ENCODE measurements around the gene JUP.

Gene JUP

GRCh38 chr17:41812381-41813151, 26.1 kb upstream of the JUP start, which contains the start of gene FKBP10:
Gene FKBP10 (plus strand): TSS chr17:41813004. CDS start chr17:41813035, 31 bp downstream.
- TF ChIP-seq TAF1 (IDR thresholded peaks at IDR 0.05; ENCODE audit: borderline replicate concordance, insufficient read depth, low read length) = peak; percentile 80; the same call in 1 of the 2 replicates
- TF ChIP-seq REST (IDR thresholded peaks at IDR 0.05; ENCODE audit: insufficient read depth in 1 of 2, low read depth in 2 of 2, low read length in 2 of 2) = 0 out of 4 replicates have a peak, but pooled peaks have one; percentile 5
- TF ChIP-seq POLR2AphosphoS5 (IDR thresholded peaks at IDR 0.05; ENCODE audit: low read depth, low read length) = peak; percentile 83
- TF ChIP-seq FOXP2 (optimal IDR thresholded peaks at IDR 0.05; ENCODE audit: borderline replicate concordance, extremely low read depth, extremely low read length, insufficient read depth) = peak; percentile 44
- peak; percentile 12; the same call in 1 of the 2 replicates for TF ChIP-seq SIN3A (IDR thresholded peaks at IDR 0.05; ENCODE audit: borderline replicate concordance, insufficient read depth, low read length)

GRCh38 chr17:41811549-41812380, 25.3 kb upstream of the JUP start, which contains the start of gene P3H4:
Gene P3H4 (minus strand): TSS chr17:41811949. CDS start chr17:41811915, 34 bp downstream.
- TF ChIP-seq FOXP2 (optimal IDR thresholded peaks at IDR 0.05; ENCODE audit: borderline replicate concordance, extremely low read depth, extremely low read length, insufficient read depth) (peak; percentile 7), TAF1 (IDR thresholded peaks at IDR 0.05; ENCODE audit: borderline replicate concordance, insufficient read depth, low read length) (no peak), POLR2AphosphoS5 (IDR thresholded peaks at IDR 0.05; ENCODE audit: low read depth, low read length) (peak; percentile 76), REST (IDR thresholded peaks at IDR 0.05; ENCODE audit: insufficient read depth in 1 of 2, low read depth in 2 of 2, low read length in 2 of 2) (0 out of 4 replicates have a peak, but pooled peaks of 1 of the 2 experiments have one; percentile 21)

- TF ChIP-seq SIN3A (IDR thresholded peaks at IDR 0.05; ENCODE audit: borderline replicate concordance, insufficient read depth, low read length) (no peak), POLR2AphosphoS5 (IDR thresholded peaks at IDR 0.05; ENCODE audit: low read depth, low read length) (no peak), FOXP2 (optimal IDR thresholded peaks at IDR 0.05; ENCODE audit: borderline replicate concordance, extremely low read depth, extremely low read length, insufficient read depth) (no peak), TAF1 (IDR thresholded peaks at IDR 0.05; ENCODE audit: borderline replicate concordance, insufficient read depth, low read length) (no peak), REST (IDR thresholded peaks at IDR 0.05; ENCODE audit: insufficient read depth in 1 of 2, low read depth in 2 of 2, low read length in 2 of 2) (no peak)
Observed at GRCh38 chr17:41810659-41811548, 24.4 kb upstream of the JUP start.

GRCh38 chr17:41806685-41807445, 20.4 kb upstream of the JUP start:
- TF ChIP-seq REST (IDR thresholded peaks at IDR 0.05; ENCODE audit: insufficient read depth in 1 of 2, low read depth in 2 of 2, low read length in 2 of 2) (no peak), SIN3A (IDR thresholded peaks at IDR 0.05; ENCODE audit: borderline replicate concordance, insufficient read depth, low read length) (no peak), FOXP2 (optimal IDR thresholded peaks at IDR 0.05; ENCODE audit: borderline replicate concordance, extremely low read depth, extremely low read length, insufficient read depth) (no peak), TAF1 (IDR thresholded peaks at IDR 0.05; ENCODE audit: borderline replicate concordance, insufficient read depth, low read length) (no peak), POLR2AphosphoS5 (IDR thresholded peaks at IDR 0.05; ENCODE audit: low read depth, low read length) (no peak)

All from PFSK-1 (cell line).